Chondrocyte (in vitro differentiated cells): ENCODE measurements around the gene FOXE1. TPM values are rescaled to one million over a fixed set of nuclear protein-coding genes. Genes with fewer than 3 reads are reported as not detected.

Source experiments
- DNase-seq: peaks from one replicate; pipeline ENCODE4 v3.0.0; 2021; ENCODE audit warnings: mixed read lengths, low spot score
- H3K27ac Mint-ChIP-seq: one replicate; pipeline ENCODE4 v1.8.0; 2021; ENCODE audit warnings: mild to moderate bottlenecking, moderate library complexity, mixed read lengths; ENCODE audit not compliant: unreplicated experiment
- H3K27me3 Mint-ChIP-seq: 2 replicates; pipeline ENCODE4 v1.8.0; 2021; ENCODE audit warnings: low read depth, mixed read lengths
- H3K36me3 Mint-ChIP-seq: 2 replicates; pipeline ENCODE4 v1.8.0; 2021; ENCODE audit warnings: low read depth, mixed read lengths
- H3K4me1 Mint-ChIP-seq: 2 replicates; pipeline ENCODE4 v1.8.0; 2021; ENCODE audit warnings: low read depth, mild to moderate bottlenecking, mixed read lengths
- H3K4me3 Mint-ChIP-seq: one replicate; pipeline ENCODE4 v1.8.0; 2021; ENCODE audit warnings: mild to moderate bottlenecking, moderate library complexity, mixed read lengths; ENCODE audit not compliant: unreplicated experiment
- H3K9me3 Mint-ChIP-seq: 2 replicates; pipeline ENCODE4 v1.8.0; 2021; ENCODE audit warnings: low read depth, mixed read lengths
- total RNA-seq: library from RNA; stranded (reverse); gene quantifications from 3 replicates; pipeline ENCODE4 v1.2.1, GENCODE V29; 2021
- TF ChIP-seq, protein P1 (sequence below): fragments of 200-600 bp; sonication (generic); IDR thresholded peaks from 2 replicates; pipeline ENCODE4 v1.5.0; 2021; ENCODE audit warnings: antibody characterized with exemption, mild to moderate bottlenecking, moderate library complexity

FOXE1 gene
- total RNA-seq, 1 donor from 2014 or later, result not detected

DNA sequence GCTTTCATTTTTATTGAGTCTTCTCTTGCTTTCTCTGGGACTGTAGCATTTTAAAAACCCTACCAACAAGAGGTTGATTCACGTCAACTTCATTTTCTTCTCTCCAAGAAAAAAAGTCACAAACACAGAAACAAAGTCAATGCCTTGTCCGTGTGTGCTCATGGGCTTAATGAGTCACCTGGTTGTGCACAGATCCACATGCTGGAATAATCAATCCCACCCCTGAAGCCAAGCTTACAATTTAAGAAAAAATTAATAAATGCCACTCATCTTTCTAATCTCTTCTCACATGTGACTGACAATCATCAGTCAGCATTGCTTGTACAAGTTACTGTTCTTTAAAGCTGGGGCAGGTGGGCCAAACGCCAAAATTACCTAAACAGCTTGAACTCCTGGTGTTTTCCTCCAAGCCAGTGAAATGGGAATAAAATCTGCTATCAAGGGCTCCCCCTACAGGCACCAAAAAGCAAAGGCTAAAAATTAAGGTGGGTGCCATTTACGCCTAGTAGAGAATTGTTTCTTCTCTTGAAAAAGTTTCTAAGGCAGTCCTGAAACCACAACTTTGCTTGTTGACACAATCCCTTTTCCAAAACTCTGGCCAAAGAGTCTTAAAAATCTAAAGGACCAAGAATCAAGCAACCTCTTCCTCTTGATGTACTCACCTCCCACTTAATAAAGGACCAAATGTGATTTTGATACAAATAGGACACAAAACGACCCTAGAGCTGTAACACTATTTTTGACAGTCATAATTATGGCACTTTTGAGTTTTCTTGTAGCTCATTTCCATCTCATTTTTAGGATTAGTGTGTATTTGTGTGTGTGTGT is 47.9 kb downstream of the FOXE1 start:
- Mint-ChIP-seq H3K27me3 (no peaks in the 10 kb centered on the region), H3K36me3 (peaks cover 5% of the 10 kb centered on the region), H3K4me3 (no peak overlapping the region), H3K27ac (no peak overlapping the region), H3K4me1 (no peaks in the 10 kb centered on the region), H3K9me3 (no peaks in the 10 kb centered on the region)
- no peak for DNase-seq
- TF ChIP-seq, protein P1, sequence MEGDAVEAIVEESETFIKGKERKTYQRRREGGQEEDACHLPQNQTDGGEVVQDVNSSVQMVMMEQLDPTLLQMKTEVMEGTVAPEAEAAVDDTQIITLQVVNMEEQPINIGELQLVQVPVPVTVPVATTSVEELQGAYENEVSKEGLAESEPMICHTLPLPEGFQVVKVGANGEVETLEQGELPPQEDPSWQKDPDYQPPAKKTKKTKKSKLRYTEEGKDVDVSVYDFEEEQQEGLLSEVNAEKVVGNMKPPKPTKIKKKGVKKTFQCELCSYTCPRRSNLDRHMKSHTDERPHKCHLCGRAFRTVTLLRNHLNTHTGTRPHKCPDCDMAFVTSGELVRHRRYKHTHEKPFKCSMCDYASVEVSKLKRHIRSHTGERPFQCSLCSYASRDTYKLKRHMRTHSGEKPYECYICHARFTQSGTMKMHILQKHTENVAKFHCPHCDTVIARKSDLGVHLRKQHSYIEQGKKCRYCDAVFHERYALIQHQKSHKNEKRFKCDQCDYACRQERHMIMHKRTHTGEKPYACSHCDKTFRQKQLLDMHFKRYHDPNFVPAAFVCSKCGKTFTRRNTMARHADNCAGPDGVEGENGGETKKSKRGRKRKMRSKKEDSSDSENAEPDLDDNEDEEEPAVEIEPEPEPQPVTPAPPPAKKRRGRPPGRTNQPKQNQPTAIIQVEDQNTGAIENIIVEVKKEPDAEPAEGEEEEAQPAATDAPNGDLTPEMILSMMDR, result peak; percentile 89

DNA sequence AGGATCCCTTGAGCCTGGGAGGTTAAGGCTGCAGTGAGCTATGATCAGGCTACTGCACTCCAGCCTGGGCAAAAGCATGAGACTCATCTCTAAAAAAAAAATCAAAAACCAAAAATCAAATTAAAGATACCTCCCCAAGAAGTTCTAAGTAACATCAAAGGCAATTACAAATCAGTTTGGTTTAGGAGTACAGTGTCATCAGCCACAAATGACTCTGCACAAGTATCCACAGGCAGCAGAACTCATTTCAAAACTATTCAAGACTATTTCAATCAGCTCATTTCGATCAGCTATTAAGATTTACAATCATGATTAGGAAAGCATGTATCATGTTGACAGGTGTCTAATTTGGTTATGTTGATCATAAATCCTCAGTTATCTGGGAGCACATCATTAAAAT is 50.2 kb downstream of the FOXE1 start:
- DNase-seq, result no peak
- Mint-ChIP-seq H3K36me3 (peaks cover 7% of the 10 kb centered on the region), H3K27ac (no peak overlapping the region), H3K27me3 (no peaks in the 10 kb centered on the region), H3K9me3 (no peaks in the 10 kb centered on the region), H3K4me3 (no peak overlapping the region), H3K4me1 (no peaks in the 10 kb centered on the region)
- TF ChIP-seq, protein P1, result no peak

DNA sequence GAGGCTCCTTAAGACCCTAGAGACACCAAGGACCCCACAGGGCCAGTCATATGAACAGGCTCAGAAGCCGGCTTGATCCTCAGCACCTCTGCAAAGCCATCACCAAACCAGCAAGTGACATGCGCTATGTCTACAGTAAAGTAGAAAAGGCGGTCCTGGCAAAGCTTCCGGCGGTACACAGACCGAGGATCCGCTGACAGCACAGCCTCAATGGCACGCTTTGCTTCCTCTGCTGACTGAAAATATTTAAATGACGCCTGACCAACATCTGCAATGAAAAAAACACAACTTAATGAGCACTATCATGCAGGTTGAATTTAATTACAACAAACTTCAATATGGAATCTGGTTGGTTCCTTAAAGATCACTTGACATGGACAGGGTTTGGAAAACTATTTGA is 51.7 kb downstream of the FOXE1 start:
- Mint-ChIP-seq H3K27me3 (no peaks in the 10 kb centered on the region), H3K27ac (no peak overlapping the region), H3K36me3 (peaks cover 9% of the 10 kb centered on the region), H3K4me3 (no peak overlapping the region), H3K9me3 (no peaks in the 10 kb centered on the region), H3K4me1 (no peaks in the 10 kb centered on the region)
- no peak for DNase-seq
- TF ChIP-seq, protein P1, result no peak

DNA sequence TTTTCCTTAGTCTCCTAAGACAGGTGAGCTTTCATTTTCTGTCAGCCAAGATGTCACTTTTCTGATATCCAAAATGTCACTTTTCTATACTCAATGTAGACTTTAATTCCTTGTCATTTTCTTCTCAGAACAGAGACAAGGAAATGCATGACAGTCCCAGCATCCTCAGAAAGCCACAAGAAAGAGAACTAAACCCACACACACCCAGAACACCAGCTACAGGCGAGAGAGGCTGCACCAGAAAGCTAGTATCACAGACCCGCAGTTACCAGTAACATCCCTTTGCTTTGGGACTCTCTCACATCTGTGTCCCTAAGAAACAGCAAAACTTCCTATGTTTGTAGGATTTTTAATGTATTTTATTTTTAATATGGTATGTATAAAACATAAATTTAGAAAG is 52.2 kb downstream of the FOXE1 start:
- Mint-ChIP-seq H3K27ac (no peak overlapping the region), H3K9me3 (no peaks in the 10 kb centered on the region), H3K4me3 (no peak overlapping the region), H3K36me3 (peaks cover 13% of the 10 kb centered on the region), H3K4me1 (no peaks in the 10 kb centered on the region), H3K27me3 (no peaks in the 10 kb centered on the region)
- TF ChIP-seq, protein P1, result no peak
- DNase-seq, result no peak

Other genes with a start within 250 kb of the FOXE1 start
- 18.8 to 21.9 TPM (median 19.6 TPM) in 3 replicates for gene TSTD2, start 219.9 kb upstream of the FOXE1 start, total RNA-seq
- 32.3 to 41.6 TPM (median 32.7 TPM) in 3 replicates for gene NCBP1, start 219.4 kb upstream of the FOXE1 start, total RNA-seq
- gene XPA, start 155.9 kb upstream of the FOXE1 start, total RNA-seq, result 9.1 to 11.6 TPM (median 10.2 TPM) in 3 replicates
- gene TRMO, start 69.3 kb downstream of the FOXE1 start, total RNA-seq, result 9.3 to 9.9 TPM (median 9.5 TPM) in 3 replicates
- not detected in 3 replicates for gene HEMGN, start 84.9 kb downstream of the FOXE1 start, total RNA-seq
- gene ANP32B, start 130.1 kb downstream of the FOXE1 start, total RNA-seq, result 77.6 to 86.1 TPM (median 86.0 TPM) in 3 replicates
- 52.0 to 54.8 TPM (median 53.2 TPM) in 3 replicates for gene NANS, start 203.5 kb downstream of the FOXE1 start, total RNA-seq